Lower lobe of right lung (tissue), 2 donors: ENCODE measurements around the gene ANK3. TPM values are rescaled to one million over a fixed set of nuclear protein-coding genes. Genes with fewer than 3 reads are reported as not detected.

Source experiments
- ATAC-seq, 2 donors: fragments of 200-7000 bp; cut with Tn5 transposase; one replicate each; pipeline ENCODE4 v1.9.1; 2020 to 2022; ENCODE audit warnings: mild to moderate bottlenecking in 2 of 2, moderate library complexity in 2 of 2
- DNase-seq: peaks from one replicate; pipeline ENCODE4 v3.0.0-alpha.2; 2020
- H3K27ac ChIP-seq: fragments of 200-600 bp; one replicate; pipeline ENCODE4 v1.8.0; 2022
- H3K27me3 ChIP-seq: fragments of 200-600 bp; one replicate; pipeline ENCODE4 v1.8.0; 2022; ENCODE audit warnings: low read depth
- H3K36me3 ChIP-seq: fragments of 200-600 bp; one replicate; pipeline ENCODE4 v1.8.0; 2022; ENCODE audit warnings: mild to moderate bottlenecking
- H3K4me1 ChIP-seq: fragments of 200-600 bp; one replicate; pipeline ENCODE4 v1.8.0; 2022
- H3K4me3 ChIP-seq: fragments of 200-600 bp; one replicate; pipeline ENCODE4 v1.8.0; 2022; ENCODE audit warnings: mild to moderate bottlenecking
- H3K9me3 ChIP-seq: fragments of 200-600 bp; one replicate; pipeline ENCODE4 v1.8.0; 2022
- intact Hi-C: fragments of 100-400 bp; cut with DNase I; formaldehyde crosslinking; loops from one replicate; pipeline ENCODE4 v1.11.0; 2022
- total RNA-seq: library from RNA; stranded (reverse); fragmentation: NEBNext Ultra II Directional; extraction: Animal tissue kit (Norgen Biotek cat#: 25700); gene quantifications from one replicate; pipeline ENCODE4 v1.2.1, GENCODE V29; 2021
- TF ChIP-seq, protein P1 (sequence below): fragments of 200-600 bp; IDR thresholded peaks from one replicate; pipeline ENCODE4 v1.8.0; 2022; ENCODE audit warnings: antibody characterized with exemption, mild to moderate bottlenecking
- donor health status: DM: no; HTN: yes; CAD: no; lungs with severe emphysema.

ANK3 gene
- total RNA-seq, 1 donor from 2014 or later, result 75.9 TPM

DNA sequence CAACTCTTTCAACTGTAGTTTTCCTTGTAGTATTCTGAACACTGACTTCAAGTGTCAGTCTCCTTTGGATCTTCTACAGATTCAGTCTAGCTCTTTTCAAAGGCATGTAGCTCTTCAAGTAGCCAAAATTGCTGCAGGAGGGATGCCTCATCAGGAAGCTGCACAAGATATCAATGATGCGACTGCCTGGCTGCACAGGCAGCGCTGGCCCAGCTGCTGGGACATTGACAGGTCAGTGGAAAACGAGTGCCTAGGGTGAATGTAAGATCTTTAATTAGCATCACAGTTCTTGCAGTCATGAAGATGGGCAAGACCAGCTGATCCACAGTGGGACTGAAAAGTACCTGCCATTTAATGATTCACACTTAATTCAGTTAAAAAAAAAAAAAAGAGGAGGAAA lies 167.6 kb downstream of the ANK3 start:
- no peak overlapping the region for H3K27ac ChIP-seq
- TF ChIP-seq, protein P1, sequence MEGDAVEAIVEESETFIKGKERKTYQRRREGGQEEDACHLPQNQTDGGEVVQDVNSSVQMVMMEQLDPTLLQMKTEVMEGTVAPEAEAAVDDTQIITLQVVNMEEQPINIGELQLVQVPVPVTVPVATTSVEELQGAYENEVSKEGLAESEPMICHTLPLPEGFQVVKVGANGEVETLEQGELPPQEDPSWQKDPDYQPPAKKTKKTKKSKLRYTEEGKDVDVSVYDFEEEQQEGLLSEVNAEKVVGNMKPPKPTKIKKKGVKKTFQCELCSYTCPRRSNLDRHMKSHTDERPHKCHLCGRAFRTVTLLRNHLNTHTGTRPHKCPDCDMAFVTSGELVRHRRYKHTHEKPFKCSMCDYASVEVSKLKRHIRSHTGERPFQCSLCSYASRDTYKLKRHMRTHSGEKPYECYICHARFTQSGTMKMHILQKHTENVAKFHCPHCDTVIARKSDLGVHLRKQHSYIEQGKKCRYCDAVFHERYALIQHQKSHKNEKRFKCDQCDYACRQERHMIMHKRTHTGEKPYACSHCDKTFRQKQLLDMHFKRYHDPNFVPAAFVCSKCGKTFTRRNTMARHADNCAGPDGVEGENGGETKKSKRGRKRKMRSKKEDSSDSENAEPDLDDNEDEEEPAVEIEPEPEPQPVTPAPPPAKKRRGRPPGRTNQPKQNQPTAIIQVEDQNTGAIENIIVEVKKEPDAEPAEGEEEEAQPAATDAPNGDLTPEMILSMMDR, result no peak
- no peaks in the 10 kb centered on the region for H3K27me3 ChIP-seq
- no peaks in the 10 kb centered on the region for H3K4me1 ChIP-seq
- DNase-seq, result no peak
- H3K36me3 ChIP-seq, result no peaks in the 10 kb centered on the region
- ATAC-seq, result no peak
- intact Hi-C loops, result no loop called here
- no peak overlapping the region for H3K4me3 ChIP-seq
- H3K9me3 ChIP-seq, result no peaks in the 10 kb centered on the region

DNA sequence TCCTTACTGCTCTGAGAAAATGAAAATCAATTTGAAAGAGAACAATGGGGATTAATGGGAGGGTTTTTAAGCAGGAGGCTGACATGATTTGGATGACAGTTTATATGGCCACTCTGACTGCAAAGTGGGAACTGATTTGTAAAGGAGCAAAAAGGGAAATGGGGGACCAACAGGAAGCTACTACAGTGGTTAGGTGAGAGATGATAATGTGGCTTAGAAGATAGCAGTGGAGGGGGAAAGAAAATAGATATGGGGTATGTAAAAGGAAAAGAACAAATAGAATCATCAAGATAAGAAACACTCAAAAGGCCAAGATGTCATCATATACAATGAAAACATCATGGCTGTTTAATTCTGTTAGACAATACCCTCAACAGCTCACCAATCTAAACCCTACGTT lies 177.5 kb downstream of the ANK3 start:
- Histone ChIP-seq H3K4me3 (no peak overlapping the region), H3K4me1 (no peaks in the 10 kb centered on the region), H3K9me3 (peaks cover 5% of the 10 kb centered on the region), H3K36me3 (no peaks in the 10 kb centered on the region), H3K27me3 (no peaks in the 10 kb centered on the region), H3K27ac (no peak overlapping the region)
- DNase-seq (no peak), ATAC-seq (no peak)
- TF ChIP-seq, protein P1, result no peak
- intact Hi-C loops, result no loop called here

DNA sequence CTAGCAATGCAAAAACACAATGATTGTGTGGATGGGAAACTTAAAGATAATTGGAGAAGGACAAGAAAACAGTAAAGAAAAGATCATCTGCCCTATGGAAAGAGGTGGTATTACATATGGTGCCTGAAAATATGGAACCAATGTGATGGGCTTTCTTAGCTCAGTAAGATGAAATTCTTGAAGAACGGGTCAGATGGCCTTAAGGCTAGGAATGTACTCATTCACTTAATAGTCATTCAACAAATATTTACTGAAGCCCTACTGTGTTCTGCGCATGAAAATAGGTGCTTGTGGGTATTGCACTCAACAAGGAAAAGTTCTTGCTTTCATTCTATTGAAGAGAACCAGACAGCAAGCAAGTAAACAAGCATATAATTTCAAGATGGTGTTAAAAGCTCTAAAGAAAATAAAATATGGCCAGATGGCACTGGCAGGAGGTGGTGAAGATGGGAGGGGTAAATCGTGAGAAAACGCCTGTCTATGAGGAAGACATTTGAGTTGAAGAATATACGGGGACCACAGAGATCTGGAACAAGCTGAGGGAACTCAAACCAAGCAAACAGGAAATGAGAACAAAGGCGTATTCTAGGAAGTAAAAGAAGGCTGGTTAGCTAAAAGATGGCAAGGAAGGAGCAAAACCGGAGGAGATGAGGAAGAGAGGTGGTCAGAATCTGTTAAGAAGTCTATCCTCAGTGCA lies 179.7 kb downstream of the ANK3 start:
- Histone ChIP-seq H3K27ac (no peak overlapping the region), H3K9me3 (peaks cover 5% of the 10 kb centered on the region), H3K4me1 (no peaks in the 10 kb centered on the region), H3K27me3 (no peaks in the 10 kb centered on the region), H3K4me3 (no peak overlapping the region), H3K36me3 (no peaks in the 10 kb centered on the region)
- TF ChIP-seq, protein P1, result no peak
- DNase-seq, result no peak
- intact Hi-C loops, result no loop called here
- no peak for ATAC-seq

DNA sequence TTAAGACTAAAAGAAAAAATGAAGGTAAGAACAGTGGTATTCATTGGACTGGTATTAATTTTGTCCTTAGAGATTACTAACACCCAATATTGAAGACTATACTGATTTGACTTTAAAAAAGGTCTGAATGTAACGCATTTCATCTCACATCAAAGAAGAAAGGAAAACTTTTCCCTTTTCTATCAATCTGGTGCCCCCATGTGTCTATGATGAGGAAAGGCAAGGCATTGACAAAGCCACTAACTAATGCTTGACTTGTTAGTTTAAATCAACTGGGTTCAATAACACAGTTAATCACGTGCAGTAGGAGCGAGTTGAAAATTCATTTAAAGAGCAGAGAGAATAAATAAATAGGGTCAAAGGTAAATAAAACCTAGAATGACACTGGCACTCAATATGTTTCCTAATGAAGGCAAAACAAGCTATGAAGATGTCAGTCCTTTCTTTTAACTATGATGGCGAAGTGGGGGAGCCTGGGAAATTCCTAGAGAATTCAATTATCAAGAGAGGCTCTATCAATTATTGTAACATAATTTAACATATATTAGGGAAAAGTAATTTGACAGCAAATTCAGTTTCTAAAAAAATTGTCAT lies 180.9 kb downstream of the ANK3 start:
- H3K27me3 ChIP-seq, result no peaks in the 10 kb centered on the region
- no peak overlapping the region for H3K4me3 ChIP-seq
- no peak overlapping the region for H3K27ac ChIP-seq
- TF ChIP-seq, protein P1, result peak; percentile 63
- H3K9me3 ChIP-seq, result peaks cover 5% of the 10 kb centered on the region
- H3K36me3 ChIP-seq, result no peaks in the 10 kb centered on the region
- intact Hi-C loops, result no loop called here
- H3K4me1 ChIP-seq, result no peaks in the 10 kb centered on the region
- DNase-seq, result no peak
- ATAC-seq, result no peak

DNA sequence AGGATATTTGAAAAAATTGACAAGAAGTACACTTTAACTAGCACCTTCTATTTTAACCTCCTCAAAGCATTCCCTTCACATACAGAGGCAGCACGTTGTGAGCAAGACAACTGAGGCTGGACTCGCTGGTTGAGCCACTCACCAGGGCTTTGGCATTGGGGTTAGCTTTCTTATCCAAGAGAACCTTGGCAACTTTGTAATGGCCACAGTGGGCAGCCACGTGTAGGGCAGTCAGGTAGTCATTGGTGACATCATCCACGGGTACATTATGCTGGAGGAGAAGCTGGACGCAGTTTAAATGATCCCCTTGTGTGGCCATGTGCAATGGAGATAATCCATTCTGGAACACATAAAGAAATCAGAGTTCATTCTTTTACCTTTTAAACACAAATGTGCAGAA lies 181.8 kb downstream of the ANK3 start:
- ATAC-seq (no peak), DNase-seq (no peak)
- Histone ChIP-seq H3K36me3 (no peaks in the 10 kb centered on the region), H3K4me1 (no peaks in the 10 kb centered on the region), H3K27me3 (no peaks in the 10 kb centered on the region), H3K9me3 (peaks cover 5% of the 10 kb centered on the region), H3K27ac (no peak overlapping the region), H3K4me3 (no peak overlapping the region)
- intact Hi-C loops, result no loop called here
- TF ChIP-seq, protein P1, result no peak
